Prostate gland (tissue), 2 donors: ENCODE results near the gene COL7A1. TPM values are rescaled to one million over a fixed set of nuclear protein-coding genes. Genes with fewer than 3 reads are reported as not detected.

Experiments
- DNase-seq: peaks from one replicate; pipeline ENCODE4 v3.0.0-alpha.2; 2019; ENCODE audit warnings: low spot score
- H3K27ac ChIP-seq, 2 donors: fragments of 200-600 bp; sonication (generic); 2 replicates each; pipeline ENCODE4 v1.5.1; 2017 to 2019
- H3K27me3 ChIP-seq: fragments of 200-600 bp; sonication (generic); replicated peaks from 2 replicates; pipeline ENCODE4 v1.5.1; 2019; ENCODE audit not compliant: insufficient read depth
- H3K36me3 ChIP-seq, 2 donors: fragments of 200-600 bp; sonication (generic); 1 replicate in 1 of 2; 2 replicates in 1 of 2; pipeline versions ENCODE4 v1.5.1 to v1.8.1; 2017 to 2019
- H3K4me1 ChIP-seq: fragments of 200-600 bp; sonication (generic); replicated peaks from 2 replicates; pipeline ENCODE4 v1.5.1; 2019
- H3K4me3 ChIP-seq, 2 donors: fragments of 200-600 bp; sonication (generic); 2 replicates each; pipeline ENCODE4 v1.5.1; 2017 to 2019
- H3K9me3 ChIP-seq: fragments of 200-600 bp; sonication (generic); 2 replicates; pipeline ENCODE4 v1.5.1; 2017
- CTCF ChIP-seq, 4 experiments: fragments of 200-600 bp in 2 of 4; fragments of 450-650 bp in 2 of 4; sonication (generic) in 2 of 4; IDR thresholded peaks; 1 replicate in 3 of 4; 2 replicates in 1 of 4; pipeline ENCODE4 v1.5.1; 2016 to 2019; ENCODE audit warnings: antibody characterized with exemption in 4 of 4, mild to moderate bottlenecking in 2 of 4, moderate library complexity in 2 of 4
- POLR2A ChIP-seq: fragments of 450-650 bp; IDR thresholded peaks from one replicate; pipeline ENCODE4 v1.6.1; 2016; ENCODE audit warnings: antibody characterized with exemption, mild to moderate bottlenecking
- POLR2AphosphoS5 ChIP-seq: sonication (generic); formaldehyde crosslinking; IDR thresholded peaks from one replicate; pipeline ENCODE4 v1.6.1; 2017; ENCODE audit warnings: antibody characterized with exemption
- WGBS: methylation state at CpG from one replicate; pipeline ENCODE4 v1.1.5; 2018; 5-methylcytosine and 5-hydroxymethylcytosine counted together
- intact Hi-C: fragments of 100-400 bp; cut with DNase I; formaldehyde crosslinking; loops from one replicate; pipeline ENCODE4 v1.14.2; 2022
- total RNA-seq, 2 donors: library from RNA; depleted of rRNA; stranded (reverse); fragments of >200 nt; gene quantifications; one replicate each; pipeline ENCODE4 v1.1.0, GENCODE V29; 2016

The COL7A1 gene
- total RNA-seq, 2 donors from 2014 or later: 84.8 to 92.6 TPM

GRCh38 chr3:48587686-48588085 lies 7.4 kb downstream of the COL7A1 start:
- TF ChIP-seq POLR2AphosphoS5 (no peak), POLR2A (no peak), CTCF (IDR thresholded peaks at IDR 0.05) (no peak)
- H3K27ac ChIP-seq: no peak overlapping the region
- no peaks in the 10 kb centered on the region for H3K4me1 ChIP-seq
- H3K27me3 ChIP-seq: no peaks in the 10 kb centered on the region
- no peak for DNase-seq
- H3K4me3 ChIP-seq: no peak overlapping the region
- 83% methylated on average over 11 of the region's 11 CpGs for WGBS
- H3K9me3 ChIP-seq: no peaks in the 10 kb centered on the region
- intact Hi-C loops: no loop called here
- H3K36me3 ChIP-seq: no peaks in the 10 kb centered on the region

DNA sequence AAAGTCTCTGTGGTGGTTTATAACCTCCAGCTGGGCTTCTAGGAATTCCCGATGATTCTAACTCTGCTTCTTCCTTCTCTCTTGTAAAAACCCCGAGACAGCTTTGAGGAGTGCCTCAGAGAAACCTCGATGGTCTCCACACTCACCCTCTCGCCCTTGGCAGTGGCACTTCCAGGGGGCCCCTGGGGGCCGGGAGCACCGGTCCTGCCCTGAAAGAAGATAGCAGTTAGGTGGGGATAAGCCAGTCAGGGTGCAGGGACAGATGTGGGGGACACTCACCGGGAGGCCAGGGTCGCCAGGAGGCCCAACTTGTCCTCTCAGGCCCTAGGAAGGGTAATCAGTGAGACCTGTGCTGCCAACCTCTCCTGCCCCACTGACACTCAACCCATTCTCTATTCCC lies 9.7 kb downstream of the COL7A1 start:
- no peak for DNase-seq
- Histone ChIP-seq H3K27ac (no peak overlapping the region), H3K9me3 (no peaks in the 10 kb centered on the region), H3K36me3 (no peaks in the 10 kb centered on the region), H3K27me3 (no peaks in the 10 kb centered on the region), H3K4me3 (no peak overlapping the region), H3K4me1 (no peaks in the 10 kb centered on the region)
- intact Hi-C loops: no loop called here
- 87% methylated on average over 8 of the region's 8 CpGs for WGBS
- TF ChIP-seq POLR2A: no peak
- no peak for TF ChIP-seq CTCF (IDR thresholded peaks at IDR 0.05)
- no peak for TF ChIP-seq POLR2AphosphoS5

DNA sequence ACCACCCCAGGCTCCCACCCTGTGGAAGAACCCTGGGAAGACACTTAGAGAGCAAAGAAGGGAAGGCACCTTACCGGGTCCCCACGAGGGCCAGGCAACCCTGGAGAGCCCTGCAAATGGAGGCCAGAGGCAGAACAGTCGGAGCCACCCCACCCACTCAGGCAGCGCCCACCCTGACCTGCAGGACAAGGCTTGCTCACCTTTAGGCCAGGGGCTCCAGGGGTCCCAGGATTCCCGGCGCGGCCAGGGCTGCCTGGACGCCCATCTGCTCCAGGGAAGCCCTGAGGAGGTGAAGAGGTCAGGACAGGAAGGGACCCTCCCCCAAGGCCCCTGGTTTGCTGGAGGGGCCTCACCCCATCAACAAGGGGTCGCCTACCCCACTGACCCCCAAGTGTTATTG lies 10.3 kb downstream of the COL7A1 start:
- H3K4me3 ChIP-seq: no peak overlapping the region
- no peak for TF ChIP-seq POLR2AphosphoS5
- TF ChIP-seq POLR2A: no peak
- TF ChIP-seq CTCF (IDR thresholded peaks at IDR 0.05): no peak
- intact Hi-C loops: no loop called here
- no peaks in the 10 kb centered on the region for H3K27me3 ChIP-seq
- no peaks in the 10 kb centered on the region for H3K4me1 ChIP-seq
- no peaks in the 10 kb centered on the region for H3K9me3 ChIP-seq
- no peak for DNase-seq
- 91% methylated on average over 8 of the region's 9 CpGs for WGBS
- no peak overlapping the region for H3K27ac ChIP-seq
- H3K36me3 ChIP-seq: no peaks in the 10 kb centered on the region

GRCh38 chr3:48581621-48582481 lies 13.3 kb downstream of the COL7A1 start:
- 94% methylated on average over 13 of the region's 14 CpGs for WGBS
- no peaks in the 10 kb centered on the region for H3K9me3 ChIP-seq
- no peaks in the 10 kb centered on the region for H3K4me1 ChIP-seq
- TF ChIP-seq CTCF (IDR thresholded peaks at IDR 0.05) (no peak), POLR2A (no peak), POLR2AphosphoS5 (no peak)
- no peaks in the 10 kb centered on the region for H3K36me3 ChIP-seq
- no peaks in the 10 kb centered on the region for H3K27me3 ChIP-seq
- no peak for DNase-seq
- no peak overlapping the region for H3K4me3 ChIP-seq
- intact Hi-C loops: no loop called here
- H3K27ac ChIP-seq: no peak overlapping the region

DNA sequence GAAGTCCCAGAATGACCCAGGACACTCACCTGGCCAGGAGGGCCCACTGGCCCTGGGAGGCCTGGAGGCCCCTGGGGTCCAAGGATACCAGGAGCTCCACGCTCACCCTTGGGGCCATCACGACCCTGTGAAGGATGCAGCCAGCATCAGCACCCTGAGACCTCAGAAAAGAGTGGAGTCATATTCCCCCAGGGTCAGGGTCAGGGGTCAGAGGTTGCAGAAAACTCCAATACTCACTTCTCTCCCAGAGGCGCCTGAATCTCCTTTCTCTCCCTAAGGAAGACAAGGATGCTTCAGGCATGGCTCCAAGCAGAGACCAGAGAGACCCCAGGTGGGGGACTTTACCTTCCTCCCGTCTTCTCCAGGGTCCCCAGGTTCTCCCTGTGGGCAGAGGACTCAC lies 18.5 kb downstream of the COL7A1 start:
- DNase-seq: no peak
- no peaks in the 10 kb centered on the region for H3K4me1 ChIP-seq
- no peaks in the 10 kb centered on the region for H3K27me3 ChIP-seq
- 96% methylated on average over 4 of the region's 4 CpGs for WGBS
- no peaks in the 10 kb centered on the region for H3K9me3 ChIP-seq
- TF ChIP-seq CTCF (IDR thresholded peaks at IDR 0.05) (no peak), POLR2A (no peak), POLR2AphosphoS5 (no peak)
- no peak overlapping the region for H3K4me3 ChIP-seq
- no peak overlapping the region for H3K27ac ChIP-seq
- no peaks in the 10 kb centered on the region for H3K36me3 ChIP-seq
- intact Hi-C loops: no loop called here
